Activated naive CD4-positive, alpha-beta T cell treated with anti-CD3 and anti-CD28 coated beads for 36 hours (primary cell): ENCODE data around the gene DESI2. TPM values are rescaled to one million over a fixed set of nuclear protein-coding genes. Genes with fewer than 3 reads are reported as not detected.

Experiments used
- CTCF ChIA-PET: fragments of 350-600 bp; sonication (Branson Sonifier 250); formaldehyde crosslinking; loops from one replicate; lab custom pipeline; 2021; ENCODE audit warnings: antibody characterized with exemption; lab: Charles Lee
- DNase-seq: peaks from one replicate; pipeline ENCODE4 v3.0.0-alpha.2; 2020
- H3K27ac Mint-ChIP-seq: one replicate; pipeline ENCODE4 v1.8.0; 2021; ENCODE audit warnings: mild to moderate bottlenecking, mixed read lengths
- H3K27me3 Mint-ChIP-seq: one replicate; pipeline ENCODE4 v1.8.0; 2021; ENCODE audit warnings: low read depth, mixed read lengths
- H3K36me3 Mint-ChIP-seq: one replicate; pipeline ENCODE4 v1.8.0; 2021; ENCODE audit warnings: low read depth, mixed read lengths
- H3K4me1 Mint-ChIP-seq: one replicate; pipeline ENCODE4 v1.8.0; 2021; ENCODE audit warnings: low read depth, mixed read lengths
- H3K4me3 Mint-ChIP-seq: one replicate; pipeline ENCODE4 v1.8.0; 2021; ENCODE audit warnings: mild to moderate bottlenecking, moderate library complexity, mixed read lengths
- H3K9me3 Mint-ChIP-seq: one replicate; pipeline ENCODE4 v1.8.0; 2021; ENCODE audit warnings: mixed read lengths
- intact Hi-C: fragments of 100-400 bp; cut with micrococcal nuclease; formaldehyde crosslinking; loops from one replicate; pipeline ENCODE4 v1.15.1; 2023
- total RNA-seq, 2 experiments: library from RNA; stranded (reverse); gene quantifications; one replicate each; pipeline ENCODE4 v1.2.3, GENCODE V29; 2021

Gene DESI2
- total RNA-seq: 10 to 100 TPM; 31.7 to 32.5 TPM

DNA sequence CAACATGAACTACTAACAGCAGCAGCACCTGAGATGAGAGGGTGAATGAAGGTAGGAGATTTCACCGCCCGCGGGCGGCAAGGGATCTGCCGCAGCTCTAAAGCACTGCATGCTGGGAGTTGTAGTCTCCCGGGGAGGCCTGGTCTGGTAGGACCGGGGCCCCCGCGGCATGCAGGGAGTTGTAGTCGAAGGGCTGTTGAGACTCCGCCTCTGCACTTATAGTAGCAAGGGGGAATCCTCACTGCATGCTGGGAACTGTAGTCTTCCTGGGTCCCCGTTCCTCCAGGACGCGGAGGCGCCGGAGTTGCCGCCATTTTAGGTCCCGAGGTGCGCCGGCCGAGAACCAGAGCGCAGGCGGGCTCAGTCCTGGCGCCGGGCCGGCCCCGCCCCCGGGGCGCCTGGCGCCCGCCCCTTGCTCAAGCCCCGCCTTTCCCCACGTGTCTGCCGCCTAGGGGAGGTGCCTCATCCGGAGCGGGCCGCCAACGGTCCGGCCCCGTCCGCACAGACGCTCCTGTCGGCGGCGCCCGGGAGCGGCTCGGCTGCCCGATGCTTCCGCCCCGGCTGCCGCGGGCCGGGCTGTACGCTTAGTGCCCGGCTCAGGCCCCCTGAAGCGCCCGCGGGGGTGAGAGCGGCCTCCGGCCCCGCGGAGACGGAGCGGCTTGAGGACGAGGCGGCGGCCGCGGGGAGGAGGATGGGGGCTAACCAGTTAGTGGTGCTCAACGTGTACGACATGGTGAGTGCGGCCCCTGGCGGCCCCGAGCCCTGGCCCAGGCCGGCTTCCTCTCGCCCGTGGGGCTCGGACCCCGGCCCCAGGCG, at the start of gene DESI2:
Gene DESI2 (plus strand): TSS at position 504 of the 816 bp plus-strand sequence. CDS start 188 bp downstream, at position 692.
- Mint-ChIP-seq H3K36me3 (peaks cover 11% of the 10 kb centered on the region), H3K27ac (peak within 1 kb of the TSS; percentile 88), H3K27me3 (no peaks in the 10 kb centered on the region), H3K9me3 (no peaks in the 10 kb centered on the region), H3K4me3 (peak within 1 kb of the TSS; percentile 82), H3K4me1 (peaks cover 18% of the 10 kb centered on the region)
- intact Hi-C loops: loop anchor here (1.0 to 10.0 kb wide), 13 partner anchors 50 to 1912 kb away; partner anchors contain the start of genes AKT3, CATSPERE, CEP170 and CNST
- CTCF ChIA-PET: interaction anchor here (0.7 to 1.7 kb wide), 4 partner anchors 42 to 148 kb away, joined by 3 to 6 read pairs (median 4); no protein-coding TSS in a partner anchor
- DNase-seq: peak; percentile 99

DNA sequence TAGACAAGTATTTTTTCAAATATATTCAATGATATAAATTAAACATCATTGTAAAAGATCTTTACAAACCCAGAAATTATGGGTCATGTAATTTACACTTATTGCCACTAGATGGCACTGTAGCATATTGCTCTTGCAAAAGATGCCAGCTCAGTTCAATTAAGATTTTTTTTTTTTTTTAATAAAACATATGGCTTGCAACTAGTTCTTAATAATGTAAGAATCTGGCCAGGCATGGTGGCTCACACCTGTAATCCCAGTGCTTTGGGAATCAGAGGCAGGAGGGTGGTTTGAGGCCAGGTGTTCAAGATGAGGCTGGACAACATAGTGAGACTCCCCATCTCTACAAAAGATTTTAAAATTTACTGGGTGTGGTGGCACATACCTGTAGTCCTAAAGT, 49.4 kb upstream of the DESI2 start:
- Mint-ChIP-seq H3K9me3 (no peaks in the 10 kb centered on the region), H3K27me3 (peaks cover 2% of the 10 kb centered on the region), H3K4me3 (no peak overlapping the region), H3K4me1 (peaks cover 16% of the 10 kb centered on the region), H3K36me3 (no peaks in the 10 kb centered on the region), H3K27ac (no peak overlapping the region)
- no peak for DNase-seq
- CTCF ChIA-PET: interaction anchor here (0.6 to 4.9 kb wide), 26 partner anchors 8 to 855 kb away, joined by 3 to 134 read pairs (median 6); partner anchors contain the start of gene DESI2
- intact Hi-C loops: loop anchor here (1.0 kb wide), 3 partner anchors 49 to 439 kb away; no protein-coding TSS in a partner anchor

DNA sequence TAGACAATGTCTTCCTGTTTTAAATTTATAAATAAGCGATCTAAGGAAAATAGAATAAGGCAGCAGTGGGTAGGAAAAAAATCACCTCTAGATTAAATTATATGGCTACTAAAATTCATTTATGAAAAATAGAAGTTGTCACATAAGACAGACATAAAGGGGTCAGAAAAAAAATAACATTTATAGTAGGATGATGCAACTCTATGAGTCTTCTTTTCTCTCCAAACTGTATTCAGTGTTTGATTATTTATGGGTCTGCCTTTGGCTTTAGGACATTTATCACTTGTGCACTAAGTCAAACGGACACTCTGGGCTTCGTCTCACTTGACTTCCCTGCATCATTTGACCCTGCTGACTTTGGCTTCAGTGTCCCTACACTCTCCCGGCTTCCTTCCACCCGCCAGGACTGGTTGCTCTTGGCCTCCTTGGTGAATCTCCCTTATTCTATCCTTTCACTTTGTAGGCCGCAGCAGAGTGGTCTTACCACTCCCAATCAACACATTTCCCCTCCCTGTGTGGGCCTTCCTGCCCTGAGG, 47.0 kb upstream of the DESI2 start:
- intact Hi-C loops: no loop called here
- no peak for DNase-seq
- H3K27me3 Mint-ChIP-seq: peaks cover 2% of the 10 kb centered on the region
- H3K4me1 Mint-ChIP-seq: no peaks in the 10 kb centered on the region
- no peak overlapping the region for H3K4me3 Mint-ChIP-seq
- H3K27ac Mint-ChIP-seq: no peak overlapping the region
- H3K9me3 Mint-ChIP-seq: no peaks in the 10 kb centered on the region
- H3K36me3 Mint-ChIP-seq: no peaks in the 10 kb centered on the region
- CTCF ChIA-PET: interaction anchor here (2.3 to 4.9 kb wide), 3 partner anchors 10 to 190 kb away, joined by 7 to 134 read pairs (median 17); no protein-coding TSS in a partner anchor

- no peak for DNase-seq
- no peak overlapping the region for H3K27ac Mint-ChIP-seq
- H3K4me1 Mint-ChIP-seq: no peaks in the 10 kb centered on the region
- no peaks in the 10 kb centered on the region for H3K36me3 Mint-ChIP-seq
- H3K4me3 Mint-ChIP-seq: no peak overlapping the region
- peaks cover 1% of the 10 kb centered on the region for H3K9me3 Mint-ChIP-seq
- CTCF ChIA-PET: interaction anchor here (3.1 kb wide), 1 partner anchor 10 kb away, joined by 17 read pairs; no protein-coding TSS in a partner anchor
- intact Hi-C loops: no loop called here
- H3K27me3 Mint-ChIP-seq: no peaks in the 10 kb centered on the region
Observed at GRCh38 chr1:244614113-244614836, 38.7 kb upstream of the DESI2 start.

DNA sequence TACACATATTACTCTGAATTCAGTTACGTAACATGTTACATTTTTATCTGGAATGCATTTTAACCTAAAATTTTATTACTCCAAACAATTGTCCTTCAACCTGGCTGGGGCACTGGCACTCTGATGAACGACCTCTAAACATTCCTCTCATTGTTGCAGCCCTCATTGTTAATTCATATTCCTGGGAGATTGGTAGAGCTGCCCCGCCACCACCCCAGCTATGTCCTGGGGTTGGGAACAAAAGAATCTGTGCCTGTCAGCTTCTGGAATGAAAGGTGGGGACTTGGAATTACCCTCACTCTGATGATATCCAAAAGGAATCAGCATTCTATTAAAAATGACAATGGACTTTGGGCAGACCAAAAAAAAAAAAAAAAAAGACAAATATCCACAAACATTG, 38.0 kb upstream of the DESI2 start:
- no peaks in the 10 kb centered on the region for H3K27me3 Mint-ChIP-seq
- no peaks in the 10 kb centered on the region for H3K36me3 Mint-ChIP-seq
- H3K27ac Mint-ChIP-seq: no peak overlapping the region
- CTCF ChIA-PET: interaction anchor here (3.1 kb wide), 1 partner anchor 10 kb away, joined by 17 read pairs; no protein-coding TSS in a partner anchor
- no peak for DNase-seq
- H3K9me3 Mint-ChIP-seq: peaks cover 1% of the 10 kb centered on the region
- no peaks in the 10 kb centered on the region for H3K4me1 Mint-ChIP-seq
- intact Hi-C loops: no loop called here
- no peak overlapping the region for H3K4me3 Mint-ChIP-seq

DNA sequence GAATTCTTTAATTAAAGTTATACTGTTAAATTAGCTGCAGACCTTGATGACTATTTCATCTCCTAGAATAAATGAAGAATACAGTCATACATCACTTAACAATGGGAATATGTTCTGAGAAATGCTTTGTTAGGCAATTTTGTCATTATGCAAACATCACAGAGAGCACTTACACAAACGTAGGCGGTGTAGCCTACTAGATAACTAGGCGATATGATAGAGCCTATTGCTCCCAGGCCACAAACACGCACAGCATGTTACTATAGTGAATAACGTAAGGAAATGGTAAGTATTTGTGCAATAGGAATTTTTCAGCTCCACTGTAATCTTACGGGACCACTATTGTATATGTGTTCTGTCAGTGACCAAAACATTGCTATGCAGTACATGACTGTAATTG, 37.6 kb upstream of the DESI2 start:
- Mint-ChIP-seq H3K4me3 (no peak overlapping the region), H3K4me1 (no peaks in the 10 kb centered on the region), H3K9me3 (peaks cover 1% of the 10 kb centered on the region), H3K36me3 (no peaks in the 10 kb centered on the region), H3K27ac (no peak overlapping the region), H3K27me3 (no peaks in the 10 kb centered on the region)
- intact Hi-C loops: no loop called here
- DNase-seq: no peak
- CTCF ChIA-PET: interaction anchor here (3.1 kb wide), 1 partner anchor 11 kb away, joined by 17 read pairs; no protein-coding TSS in a partner anchor

GRCh38 chr1:244626709-244627108, 26.2 kb upstream of the DESI2 start:
- no peak for DNase-seq
- H3K27ac Mint-ChIP-seq: no peak overlapping the region
- H3K9me3 Mint-ChIP-seq: no peaks in the 10 kb centered on the region
- no peaks in the 10 kb centered on the region for H3K4me1 Mint-ChIP-seq
- H3K36me3 Mint-ChIP-seq: no peaks in the 10 kb centered on the region
- intact Hi-C loops: no loop called here
- CTCF ChIA-PET: interaction anchor here (1.3 kb wide), 1 partner anchor 9 kb away, joined by 3 read pairs; no protein-coding TSS in a partner anchor
- no peak overlapping the region for H3K4me3 Mint-ChIP-seq
- H3K27me3 Mint-ChIP-seq: no peaks in the 10 kb centered on the region

DNA sequence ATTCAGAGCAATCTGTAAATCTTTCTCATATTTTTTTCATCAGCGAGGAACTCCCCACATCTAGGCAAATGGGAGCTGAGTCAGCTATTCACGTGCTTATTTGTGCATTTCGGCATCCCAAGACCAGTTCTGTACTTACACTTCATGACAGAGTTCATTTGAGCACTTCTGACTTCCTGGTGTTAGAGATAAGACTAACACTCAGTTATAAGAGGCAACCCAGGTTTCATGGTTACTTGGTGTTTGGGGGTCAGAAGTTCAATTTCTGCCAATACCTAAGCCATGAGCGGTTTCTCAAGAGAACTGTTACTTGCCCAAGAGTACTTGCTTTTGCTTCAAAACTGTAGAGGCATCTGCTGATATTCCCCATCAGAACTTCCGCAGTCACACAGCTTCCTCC, 24.1 kb upstream of the DESI2 start:
- intact Hi-C loops: no loop called here
- no peaks in the 10 kb centered on the region for H3K36me3 Mint-ChIP-seq
- no peaks in the 10 kb centered on the region for H3K9me3 Mint-ChIP-seq
- H3K27ac Mint-ChIP-seq: no peak overlapping the region
- no peak overlapping the region for H3K4me3 Mint-ChIP-seq
- CTCF ChIA-PET: interaction anchor here (0.6 kb wide), 1 partner anchor 300 kb away, joined by 5 read pairs; no protein-coding TSS in a partner anchor
- H3K4me1 Mint-ChIP-seq: no peaks in the 10 kb centered on the region
- H3K27me3 Mint-ChIP-seq: no peaks in the 10 kb centered on the region
- DNase-seq: no peak

DNA sequence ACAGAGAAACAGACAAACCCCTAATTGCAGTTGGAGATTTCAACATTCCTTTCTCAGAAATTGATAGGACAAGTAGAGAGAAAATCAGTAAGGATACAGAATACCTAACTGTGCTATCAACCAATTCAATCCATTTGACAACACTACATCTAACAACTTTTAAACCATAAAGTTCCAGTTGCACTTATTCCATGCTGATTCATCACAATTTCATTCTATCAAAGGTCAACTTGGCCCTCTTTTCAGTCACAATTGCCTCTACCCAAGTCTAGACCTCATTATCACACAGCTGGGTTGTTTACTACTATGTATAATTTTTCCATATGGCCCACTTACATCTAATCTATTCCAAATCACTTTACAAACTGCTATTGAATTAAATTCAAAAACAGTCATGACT, 19.8 kb upstream of the DESI2 start:
- Mint-ChIP-seq H3K36me3 (no peaks in the 10 kb centered on the region), H3K9me3 (no peaks in the 10 kb centered on the region), H3K27ac (no peak overlapping the region), H3K4me1 (no peaks in the 10 kb centered on the region), H3K4me3 (no peak overlapping the region), H3K27me3 (no peaks in the 10 kb centered on the region)
- no peak for DNase-seq
- CTCF ChIA-PET: interaction anchor here (0.6 kb wide), 1 partner anchor 11 kb away, joined by 5 read pairs; no protein-coding TSS in a partner anchor
- intact Hi-C loops: no loop called here

- H3K9me3 Mint-ChIP-seq: no peaks in the 10 kb centered on the region
- H3K4me3 Mint-ChIP-seq: no peak overlapping the region
- H3K36me3 Mint-ChIP-seq: no peaks in the 10 kb centered on the region
- CTCF ChIA-PET: interaction anchor here (1.5 kb wide), 1 partner anchor 29 kb away, joined by 4 read pairs; no protein-coding TSS in a partner anchor
- H3K27me3 Mint-ChIP-seq: no peaks in the 10 kb centered on the region
- no peak for DNase-seq
- no peak overlapping the region for H3K27ac Mint-ChIP-seq
- no peaks in the 10 kb centered on the region for H3K4me1 Mint-ChIP-seq
- intact Hi-C loops: no loop called here
Observed at GRCh38 chr1:244634546-244634945, 18.4 kb upstream of the DESI2 start.

- Mint-ChIP-seq H3K27ac (no peak overlapping the region), H3K4me1 (no peaks in the 10 kb centered on the region), H3K9me3 (no peaks in the 10 kb centered on the region), H3K36me3 (no peaks in the 10 kb centered on the region), H3K27me3 (peaks cover 2% of the 10 kb centered on the region), H3K4me3 (no peak overlapping the region)
- CTCF ChIA-PET: no interaction called here
- intact Hi-C loops: no loop called here
- DNase-seq: no peak
Observed at GRCh38 chr1:244636488-244637259, 16.3 kb upstream of the DESI2 start.
